Fibroblast of lung (primary cell): ENCODE data around the gene FBXO38. TPM values are rescaled to one million over a fixed set of nuclear protein-coding genes. Genes with fewer than 3 reads are reported as not detected.

Experiments
- DNase-seq, 2 donors: peaks; one replicate each; pipeline versions ENCODE4 v3.0.0 to v3.0.0-alpha.2; 2010; ENCODE audit warnings: low read depth in 2 of 2
- H2AFZ ChIP-seq: 2 replicates; pipeline ENCODE4 v1.5.1; 2012; ENCODE audit warnings: low read length, control low read depth, inconsistent platforms
- H3K27ac ChIP-seq: 2 replicates; pipeline ENCODE4 v1.5.1; 2011; ENCODE audit warnings: low read length, control low read depth; ENCODE audit not compliant: insufficient read depth
- H3K27me3 ChIP-seq: 2 replicates; pipeline ENCODE4 v1.5.1; 2011; ENCODE audit warnings: mild to moderate bottlenecking, low read length; ENCODE audit not compliant: control insufficient read depth, insufficient read depth
- H3K36me3 ChIP-seq: 2 replicates; pipeline ENCODE4 v1.5.1; 2011; ENCODE audit warnings: low read length; ENCODE audit not compliant: control insufficient read depth, insufficient read depth
- H3K4me1 ChIP-seq: 2 replicates; pipeline ENCODE4 v1.5.1; 2011; ENCODE audit warnings: low read length; ENCODE audit not compliant: control insufficient read depth, insufficient read depth; ENCODE audit errors: extremely low read depth
- H3K4me2 ChIP-seq: 2 replicates; pipeline ENCODE4 v1.5.1; 2011; ENCODE audit warnings: low read length, control low read depth; ENCODE audit not compliant: insufficient read depth; ENCODE audit errors: extremely low read depth
- H3K4me3 ChIP-seq, 4 experiments: fragments of 200-600 bp in 1 of 4; sonication (generic) in 1 of 4; replicated peaks in 1 of 4; 2 replicates each; pipeline ENCODE4 v1.5.1; 2011 to 2016; ENCODE audit warnings: low read length in 4 of 4, low read depth in 3 of 4, mild to moderate bottlenecking in 3 of 4, control low read depth in 2 of 4, inconsistent platforms in 1 of 4, mixed read lengths in 1 of 4; ENCODE audit not compliant: insufficient read depth in 1 of 4; ENCODE audit errors: control extremely low read depth in 1 of 4
- H3K79me2 ChIP-seq: 2 replicates; pipeline ENCODE4 v1.5.1; 2012; ENCODE audit warnings: mild to moderate bottlenecking, low read length, inconsistent platforms; ENCODE audit not compliant: control insufficient read depth, insufficient read depth
- H3K9ac ChIP-seq: 2 replicates; pipeline ENCODE4 v1.5.1; 2011; ENCODE audit warnings: mild to moderate bottlenecking, low read length, control low read depth; ENCODE audit not compliant: insufficient read depth
- H3K9me3 ChIP-seq: 2 replicates; pipeline ENCODE4 v1.5.1; 2012; ENCODE audit warnings: low read depth, low read length; ENCODE audit not compliant: control insufficient read depth, insufficient read depth
- H4K20me1 ChIP-seq: 2 replicates; pipeline ENCODE4 v1.5.1; 2011; ENCODE audit warnings: low read length; ENCODE audit not compliant: control insufficient read depth, insufficient read depth; ENCODE audit errors: extremely low read depth
- CTCF ChIP-seq, 2 donors: IDR thresholded peaks in 1 of 2; conservative IDR thresholded peaks in 1 of 2; 1 replicate in 1 of 2; 2 replicates in 1 of 2; pipeline ENCODE4 v1.5.1; 2011 to 2012; ENCODE audit warnings: low read length in 2 of 2, control low read depth in 1 of 2, inconsistent platforms in 1 of 2, low read depth in 1 of 2, mild to moderate bottlenecking in 1 of 2
- EZH2 ChIP-seq: IDR thresholded peaks from 2 replicates; pipeline ENCODE4 v1.5.1; 2012; ENCODE audit warnings: low read length, control low read depth, mild to moderate bottlenecking; ENCODE audit errors: missing control alignments
- polyA plus RNA-seq, 2 donors: library from polyadenylated mRNA; depleted of rRNA in 1 of 2; stranded (reverse) in 1 of 2; unstranded in 1 of 2; fragments of >200 nt; gene quantifications; 2 replicates each; pipeline ENCODE4 v1.2.1, GENCODE V29; 2011 to 2012; ENCODE audit warnings: missing spikeins in 1 of 2
- total RNA-seq: library from RNA; depleted of rRNA; stranded (reverse); fragments of >200 nt; gene quantifications from 2 replicates; pipeline ENCODE4 v1.2.1, GENCODE V29; 2014

FBXO38 gene
- total and polyA plus RNA-seq, 2 donors (not counting 1 experiment from before 2014, with no cell fraction given) = 25.0 to 62.4 TPM

GRCh38 chr5:148372166-148372725 lies 11.5 kb upstream of the FBXO38 start:
- Histone ChIP-seq H2AFZ (no peak overlapping the region), H4K20me1 (no peaks in the 10 kb centered on the region), H3K4me3 (no peak overlapping the region), H3K9me3 (no peaks in the 10 kb centered on the region), H3K27ac (no peak overlapping the region), H3K27me3 (no peaks in the 10 kb centered on the region), H3K4me1 (no peaks in the 10 kb centered on the region), H3K9ac (no peak overlapping the region), H3K79me2 (no peaks in the 10 kb centered on the region), H3K4me2 (no peak overlapping the region), H3K36me3 (no peaks in the 10 kb centered on the region)
- peak in 1 of 2 donors; percentile 19 for DNase-seq
- TF ChIP-seq CTCF (conservative IDR thresholded peaks at IDR 0.05 in 1 of 2, IDR thresholded peaks at IDR 0.05 in 1 of 2; ENCODE audit: low read depth in 1 of 2, low read length in 2 of 2) (no peak), EZH2 (no peak)

- peak in 1 of 2 donors; percentile 21 for DNase-seq
- no peak overlapping the region for H3K4me3 ChIP-seq
- H3K9me3 ChIP-seq = no peaks in the 10 kb centered on the region
- H3K27ac ChIP-seq = no peak overlapping the region
- no peak for TF ChIP-seq CTCF (conservative IDR thresholded peaks at IDR 0.05 in 1 of 2, IDR thresholded peaks at IDR 0.05 in 1 of 2; ENCODE audit: low read depth in 1 of 2, low read length in 2 of 2)
- TF ChIP-seq EZH2 = no peak
- H3K4me1 ChIP-seq = no peaks in the 10 kb centered on the region
- H2AFZ ChIP-seq = no peak overlapping the region
- H3K9ac ChIP-seq = no peak overlapping the region
- H3K79me2 ChIP-seq = no peaks in the 10 kb centered on the region
- H3K27me3 ChIP-seq = no peaks in the 10 kb centered on the region
- no peak overlapping the region for H3K4me2 ChIP-seq
- H4K20me1 ChIP-seq = no peaks in the 10 kb centered on the region
- no peaks in the 10 kb centered on the region for H3K36me3 ChIP-seq
Observed at GRCh38 chr5:148372893-148373292, 10.9 kb upstream of the FBXO38 start.

- TF ChIP-seq EZH2 (no peak), CTCF (conservative IDR thresholded peaks at IDR 0.05 in 1 of 2, IDR thresholded peaks at IDR 0.05 in 1 of 2; ENCODE audit: low read depth in 1 of 2, low read length in 2 of 2) (peak; percentile 88 to 93)
- Histone ChIP-seq H3K27me3 (no peaks in the 10 kb centered on the region), H4K20me1 (no peaks in the 10 kb centered on the region), H3K4me3 (no peak overlapping the region), H3K79me2 (no peaks in the 10 kb centered on the region), H2AFZ (no peak overlapping the region), H3K36me3 (no peaks in the 10 kb centered on the region), H3K4me2 (no peak overlapping the region), H3K9ac (no peak overlapping the region), H3K4me1 (no peaks in the 10 kb centered on the region), H3K9me3 (no peaks in the 10 kb centered on the region), H3K27ac (no peak overlapping the region)
- peak; percentile 48 to 79 for DNase-seq
Observed at GRCh38 chr5:148374690-148375360, 8.9 kb upstream of the FBXO38 start.
